Urothelium cell line (cell line): ENCODE measurements around the gene PCDHGA4.
"Not testable (repeated sequence)": the region's sequence is repeated elsewhere in the genome, so short reads cannot be mapped to it uniquely, and the experiment has no call there.

Experiments
- DNase-seq: peaks from one replicate; pipeline ENCODE4 v3.0.0; 2011; ENCODE audit warnings: low spot score, mixed read lengths
- FAIRE-seq: peaks from 2 replicates; lab custom pipeline; 2011; peaks lifted over from hg19 to GRCh38; lab: Jason Lieb, UNC

Gene PCDHGA4

GRCh38 chr5:141382469-141383294 is 27.9 kb downstream of the PCDHGA4 start, which contains the start of gene PCDHGA7:
Gene PCDHGA7 (plus strand): TSS chr5:141382742. CDS start chr5:141382900, 158 bp downstream.
- DNase-seq, result no peak
- no peak for FAIRE-seq

GRCh38 chr5:141383345-141383744 is 28.5 kb downstream of the PCDHGA4 start:
- DNase-seq (no peak), FAIRE-seq (no peak)

GRCh38 chr5:141384471-141385267 is 29.8 kb downstream of the PCDHGA4 start:
- FAIRE-seq (no peak), DNase-seq (no peak)

- peak; percentile 20 for FAIRE-seq
- DNase-seq, result peak; percentile 14
Measured at GRCh38 chr5:141387557-141388311, 32.9 kb downstream of the PCDHGA4 start, which contains the start of gene PCDHGB4. Gene PCDHGB4 (plus strand): TSS chr5:141387698. CDS start chr5:141387885, 187 bp downstream.

- FAIRE-seq, result no peak
Measured at GRCh38 chr5:141388661-141389060, 33.8 kb downstream of the PCDHGA4 start.

GRCh38 chr5:141389153-141390042 is 34.6 kb downstream of the PCDHGA4 start:
- FAIRE-seq, result no peak
- DNase-seq, result no peak

More at GRCh38 chr5:141388661-141389060, 33.8 kb downstream of the PCDHGA4 start:
- DNase-seq, result no peak

- DNase-seq (no peak), FAIRE-seq (no peak)
Measured at GRCh38 chr5:141392429-141393198, 37.8 kb downstream of the PCDHGA4 start, which contains the start of gene PCDHGA8. Gene PCDHGA8 (plus strand): TSS chr5:141392633. CDS start chr5:141392814, 181 bp downstream.

GRCh38 chr5:141393267-141393666 is 38.4 kb downstream of the PCDHGA4 start:
- FAIRE-seq (no peak), DNase-seq (no peak)

GRCh38 chr5:141394401-141395187 is 39.8 kb downstream of the PCDHGA4 start:
- DNase-seq, FAIRE-seq: not testable (repeated sequence)

- peak; percentile 12 for DNase-seq
- FAIRE-seq, result not testable (repeated sequence)
Measured at GRCh38 chr5:141397756-141398551, 43.1 kb downstream of the PCDHGA4 start, which contains the start of gene PCDHGB5. Gene PCDHGB5 (plus strand): TSS chr5:141397947. CDS start chr5:141398128, 181 bp downstream.

GRCh38 chr5:141398608-141399007 is 43.8 kb downstream of the PCDHGA4 start:
- FAIRE-seq, result no peak
- DNase-seq, result no peak

- DNase-seq, result no peak
- no peak for FAIRE-seq
Measured at GRCh38 chr5:141399555-141400258, 44.9 kb downstream of the PCDHGA4 start.

- no peak for FAIRE-seq
- no peak for DNase-seq
Measured at GRCh38 chr5:141402553-141403243, 47.9 kb downstream of the PCDHGA4 start, which contains the start of gene PCDHGA9. Gene PCDHGA9 (plus strand): TSS chr5:141402778. CDS start chr5:141402953, 175 bp downstream.

- DNase-seq (no peak), FAIRE-seq (no peak)
Measured at GRCh38 chr5:141403387-141403786, 48.6 kb downstream of the PCDHGA4 start.
